Measurements from ENCODE around the gene MYO7A. TPM values are rescaled to one million over a fixed set of nuclear protein-coding genes. Genes with fewer than 3 reads are reported as not detected.

Gene MYO7A
- total RNA-seq, 1 donor from 2014 or later: 0.97 TPM

GRCh38 chr11:77175869-77176539 lies 48.0 kb downstream of the MYO7A start:
- H3K79me2 ChIP-seq (ENCODE audit: low read depth): no peaks in the 10 kb centered on the region
- peak overlapping the region; percentile 71 for H2AFZ ChIP-seq (replicated peaks)
- Mint-ChIP-seq H3K27ac (peak overlapping the region; percentile 83), H3K4me3 (no peak overlapping the region), H3K9me3 (no peaks in the 10 kb centered on the region), H3K4me1 (peaks cover 55% of the 10 kb centered on the region), H3K36me3 (no peaks in the 10 kb centered on the region), H3K27me3 (ENCODE audit: insufficient read depth, low read depth) (peaks cover 14% of the 10 kb centered on the region)
- DNase-seq (ENCODE audit: low spot score): peak; percentile 53
- H3K4me3 ChIP-seq: no peak overlapping the region
- H3K4me2 ChIP-seq: peak overlapping the region; percentile 31
- no peaks in the 10 kb centered on the region for H3K36me3 ChIP-seq
- no peaks in the 10 kb centered on the region for H4K20me1 ChIP-seq (ENCODE audit: low read depth)
- peaks cover 42% of the 10 kb centered on the region for H3K4me1 ChIP-seq
- TF ChIP-seq EZH2phosphoT487 (IDR thresholded peaks at IDR 0.05): no peak
- no peak overlapping the region for H3K27ac ChIP-seq
- H3K9ac ChIP-seq: no peak overlapping the region
- no peaks in the 10 kb centered on the region for H3K27me3 ChIP-seq
- H3F3A ChIP-seq (ENCODE audit: low read depth): peaks cover 30% of the 10 kb centered on the region
- H3K9me3 ChIP-seq (ENCODE audit: low read depth): no peaks in the 10 kb centered on the region

DNA sequence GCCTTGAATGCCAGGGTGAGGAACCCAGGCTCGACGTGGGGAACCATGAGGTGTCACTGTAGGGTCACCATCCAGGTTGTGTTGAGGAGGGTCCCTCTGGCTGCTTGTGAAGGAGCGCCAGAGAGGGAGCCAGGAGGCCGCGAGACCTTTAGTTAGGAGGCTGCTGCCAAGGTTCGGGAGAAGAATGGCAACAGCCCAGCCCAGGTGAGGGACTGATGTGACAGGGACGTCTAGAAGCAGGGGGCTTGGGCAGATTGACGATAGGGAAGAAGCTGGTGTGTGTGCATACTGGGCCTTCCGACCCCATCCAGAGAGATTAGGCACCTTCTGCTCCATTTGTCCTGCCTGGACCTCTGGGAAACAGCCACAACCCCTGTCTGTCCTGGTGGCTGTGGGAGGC lies 49.0 kb downstream of the MYO7A start:
- H3K36me3 Mint-ChIP-seq: no peaks in the 10 kb centered on the region
- H3K9me3 ChIP-seq (ENCODE audit: low read depth): no peaks in the 10 kb centered on the region
- H3K79me2 ChIP-seq (ENCODE audit: low read depth): no peaks in the 10 kb centered on the region
- H3K36me3 ChIP-seq: no peaks in the 10 kb centered on the region
- no peak overlapping the region for H3K27ac Mint-ChIP-seq
- H3K4me1 ChIP-seq: peaks cover 32% of the 10 kb centered on the region
- H3K4me3 Mint-ChIP-seq: no peak overlapping the region
- DNase-seq (ENCODE audit: low spot score): no peak
- H3K27ac ChIP-seq: no peak overlapping the region
- TF ChIP-seq EZH2 (IDR thresholded peaks at IDR 0.05) (no peak), CTCF (IDR thresholded peaks at IDR 0.05) (no peak), EZH2phosphoT487 (IDR thresholded peaks at IDR 0.05) (no peak)
- H3K9ac ChIP-seq: no peak overlapping the region
- H3K4me2 ChIP-seq: no peak overlapping the region
- peaks cover 13% of the 10 kb centered on the region for H3K27me3 Mint-ChIP-seq (ENCODE audit: insufficient read depth, low read depth)
- H4K20me1 ChIP-seq (ENCODE audit: low read depth): no peaks in the 10 kb centered on the region
- H3K4me3 ChIP-seq: no peak overlapping the region
- H3K4me1 Mint-ChIP-seq: peaks cover 46% of the 10 kb centered on the region
- H3K27me3 ChIP-seq: no peaks in the 10 kb centered on the region
- H2AFZ ChIP-seq (replicated peaks): no peak overlapping the region
- no peaks in the 10 kb centered on the region for H3K9me3 Mint-ChIP-seq
- peaks cover 25% of the 10 kb centered on the region for H3F3A ChIP-seq (ENCODE audit: low read depth)

DNA sequence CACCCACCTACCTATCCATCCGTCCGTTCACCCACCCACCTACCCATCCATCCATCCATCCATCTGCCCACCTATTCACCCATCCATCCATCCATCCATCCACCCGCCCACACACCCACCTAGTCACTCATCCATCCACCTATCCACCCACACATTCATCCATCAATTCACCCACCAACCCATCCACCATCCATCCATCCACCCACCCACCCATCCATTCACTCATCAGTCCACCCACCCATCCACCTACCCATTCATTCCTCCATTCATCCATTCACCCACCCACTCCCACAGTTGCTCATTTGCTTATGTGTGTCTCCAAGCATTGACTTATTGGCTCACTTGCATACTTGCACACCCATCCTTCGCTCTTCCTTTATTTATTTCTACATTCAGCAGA lies 50.1 kb downstream of the MYO7A start:
- peaks cover 19% of the 10 kb centered on the region for H3F3A ChIP-seq (ENCODE audit: low read depth)
- Mint-ChIP-seq H3K9me3 (no peaks in the 10 kb centered on the region), H3K27me3 (ENCODE audit: insufficient read depth, low read depth) (peaks cover 7% of the 10 kb centered on the region), H3K27ac (no peak overlapping the region), H3K4me1 (peaks cover 34% of the 10 kb centered on the region), H3K4me3 (peak overlapping the region; percentile 2), H3K36me3 (no peaks in the 10 kb centered on the region)
- H2AFZ ChIP-seq (replicated peaks): no peak overlapping the region
- no peaks in the 10 kb centered on the region for H3K79me2 ChIP-seq (ENCODE audit: low read depth)
- no peaks in the 10 kb centered on the region for H3K9me3 ChIP-seq (ENCODE audit: low read depth)
- H3K27ac ChIP-seq: no peak overlapping the region
- H3K9ac ChIP-seq: no peak overlapping the region
- H3K36me3 ChIP-seq: no peaks in the 10 kb centered on the region
- H3K4me1 ChIP-seq: peaks cover 21% of the 10 kb centered on the region
- DNase-seq (ENCODE audit: low spot score): no peak
- no peak overlapping the region for H3K4me3 ChIP-seq
- no peaks in the 10 kb centered on the region for H4K20me1 ChIP-seq (ENCODE audit: low read depth)
- H3K4me2 ChIP-seq: no peak overlapping the region
- no peak for TF ChIP-seq EZH2phosphoT487 (IDR thresholded peaks at IDR 0.05)
- TF ChIP-seq EZH2 (IDR thresholded peaks at IDR 0.05): no peak
- TF ChIP-seq CTCF (IDR thresholded peaks at IDR 0.05): no peak
- no peaks in the 10 kb centered on the region for H3K27me3 ChIP-seq

- Histone ChIP-seq H2AFZ (replicated peaks) (no peak overlapping the region), H3K4me1 (peaks cover 13% of the 10 kb centered on the region)
- peaks cover 7% of the 10 kb centered on the region for H3K27me3 Mint-ChIP-seq (ENCODE audit: insufficient read depth, low read depth)
These were observed 51.0 kb downstream of the MYO7A start for GRCh38 chr11:77179048-77179447.

More at GRCh38 chr11:77179048-77179447, 51.0 kb downstream of the MYO7A start:
- Histone ChIP-seq H3K4me2 (no peak overlapping the region), H3K4me3 (no peak overlapping the region), H3K27ac (no peak overlapping the region), H3K27me3 (no peaks in the 10 kb centered on the region), H4K20me1 (ENCODE audit: low read depth) (no peaks in the 10 kb centered on the region), H3F3A (ENCODE audit: low read depth) (peaks cover 12% of the 10 kb centered on the region), H3K9ac (no peak overlapping the region), H3K9me3 (ENCODE audit: low read depth) (no peaks in the 10 kb centered on the region), H3K36me3 (no peaks in the 10 kb centered on the region), H3K79me2 (ENCODE audit: low read depth) (no peaks in the 10 kb centered on the region)
- Mint-ChIP-seq H3K4me3 (no peak overlapping the region), H3K9me3 (no peaks in the 10 kb centered on the region), H3K27ac (peak overlapping the region; percentile 66), H3K4me1 (peaks cover 28% of the 10 kb centered on the region), H3K36me3 (no peaks in the 10 kb centered on the region)
- TF ChIP-seq EZH2 (IDR thresholded peaks at IDR 0.05) (no peak), CTCF (IDR thresholded peaks at IDR 0.05) (no peak), EZH2phosphoT487 (IDR thresholded peaks at IDR 0.05) (no peak)
- DNase-seq (ENCODE audit: low spot score): no peak
